ENCODE results near the gene PSMA2. TPM values are rescaled to one million over a fixed set of nuclear protein-coding genes. Genes with fewer than 3 reads are reported as not detected.

PSMA2 gene
- total and polyA plus RNA-seq, 2 experiments from 2014 or later, result 65.2 to 218 TPM

GRCh38 chr7:42911454-42912447, 20.2 kb downstream of the PSMA2 start, which contains the start of gene C7orf25:
C7orf25 (minus strand) TSS chr7:42912070; CDS start chr7:42910900, 1,170 bp downstream.
- peak within 1 kb of the TSS; percentile 19 for H3K27ac ChIP-seq
- no peaks in the 10 kb centered on the region for H4K20me1 ChIP-seq (ENCODE audit: insufficient read depth)
- 0 to 1% methylated on average over 60 to 80 of the region's 95 CpGs for WGBS, 2 experiments (ENCODE audit: low coverage in 1 of 2, low lambda C conversion rate in 2 of 2, missing lambda C conversion rate in 2 of 2)
- peak within 1 kb of the TSS; percentile 74 for H3K4me2 ChIP-seq (ENCODE audit: unreplicated experiment)
- peak within 1 kb of the TSS; percentile 90 for H3K4me3 ChIP-seq
- H3K27me3 ChIP-seq (replicated peaks; ENCODE audit: insufficient read depth), result no peaks in the 10 kb centered on the region
- in situ Hi-C loops (cut with MboI), result no loop called here
- peak within 1 kb of the TSS; percentile 88 for H2AFZ ChIP-seq
- no peak for TF ChIP-seq EZH2phosphoT487 (IDR thresholded peaks at IDR 0.05; ENCODE audit: insufficient read depth, low read depth)
- no peak for TF ChIP-seq EZH2 (IDR thresholded peaks at IDR 0.05; ENCODE audit: insufficient read depth, poor library complexity, severe bottlenecking)
- no peaks in the 10 kb centered on the region for H3K9me2 ChIP-seq (ENCODE audit: insufficient read depth)
- no peaks in the 10 kb centered on the region for H3K9me3 ChIP-seq (ENCODE audit: low read depth)
- H3K36me3 ChIP-seq (ENCODE audit: low read depth), result peaks cover 2% of the 10 kb centered on the region; the same call in 1 of the 2 replicates
- peaks cover 36% of the 10 kb centered on the region for H3F3A ChIP-seq (ENCODE audit: insufficient read depth)
- peaks cover 16% of the 10 kb centered on the region; the same call in 1 of the 2 replicates for H3K79me2 ChIP-seq (ENCODE audit: insufficient read depth)
- H3K4me1 ChIP-seq (ENCODE audit: insufficient read depth), result peaks cover 32% of the 10 kb centered on the region
- DNase-seq, result peak; percentile 97
- peak within 1 kb of the TSS; percentile 80 for H3K9ac ChIP-seq

- WGBS, 2 experiments (ENCODE audit: low coverage in 1 of 2, low lambda C conversion rate in 2 of 2, missing lambda C conversion rate in 2 of 2), result 75 to 82% methylated on average over 2 of the region's 2 CpGs
- H3K27me3 ChIP-seq (replicated peaks; ENCODE audit: insufficient read depth), result no peaks in the 10 kb centered on the region
- H3K4me1 ChIP-seq (ENCODE audit: insufficient read depth), result peaks cover 24% of the 10 kb centered on the region
- in situ Hi-C loops (cut with MboI), result no loop called here
- H3K9me2 ChIP-seq (ENCODE audit: insufficient read depth), result no peaks in the 10 kb centered on the region
- no peaks in the 10 kb centered on the region for H4K20me1 ChIP-seq (ENCODE audit: insufficient read depth)
- H3F3A ChIP-seq (ENCODE audit: insufficient read depth), result peaks cover 21% of the 10 kb centered on the region
- TF ChIP-seq EZH2 (IDR thresholded peaks at IDR 0.05; ENCODE audit: insufficient read depth, poor library complexity, severe bottlenecking) (no peak), EZH2phosphoT487 (IDR thresholded peaks at IDR 0.05; ENCODE audit: insufficient read depth, low read depth) (no peak)
- H3K27ac ChIP-seq, result no peak overlapping the region
- H3K4me2 ChIP-seq (ENCODE audit: unreplicated experiment), result peak overlapping the region; percentile 74
- no peak overlapping the region for H2AFZ ChIP-seq
- peaks cover 16% of the 10 kb centered on the region; the same call in 1 of the 2 replicates for H3K79me2 ChIP-seq (ENCODE audit: insufficient read depth)
- DNase-seq, result no peak
- H3K4me3 ChIP-seq, result no peak overlapping the region
- H3K9me3 ChIP-seq (ENCODE audit: low read depth), result no peaks in the 10 kb centered on the region
- no peak overlapping the region for H3K9ac ChIP-seq
- H3K36me3 ChIP-seq (ENCODE audit: low read depth), result no peaks in the 10 kb centered on the region
Measured at GRCh38 chr7:42910306-42910705, 21.7 kb downstream of the PSMA2 start.

- Histone ChIP-seq H3K4me1 (ENCODE audit: insufficient read depth) (peaks cover 1% of the 10 kb centered on the region; the same call in 1 of the 2 replicates), H3K9me2 (ENCODE audit: insufficient read depth) (no peaks in the 10 kb centered on the region), H3K36me3 (ENCODE audit: low read depth) (no peaks in the 10 kb centered on the region), H3K27ac (no peak overlapping the region), H3K4me2 (ENCODE audit: unreplicated experiment) (no peak overlapping the region), H3F3A (ENCODE audit: insufficient read depth) (no peaks in the 10 kb centered on the region), H3K79me2 (ENCODE audit: insufficient read depth) (peaks cover 16% of the 10 kb centered on the region; the same call in 1 of the 2 replicates), H3K9ac (no peak overlapping the region), H3K4me3 (no peak overlapping the region), H2AFZ (no peak overlapping the region), H4K20me1 (ENCODE audit: insufficient read depth) (no peaks in the 10 kb centered on the region), H3K9me3 (ENCODE audit: low read depth) (no peaks in the 10 kb centered on the region), H3K27me3 (replicated peaks; ENCODE audit: insufficient read depth) (no peaks in the 10 kb centered on the region)
- in situ Hi-C loops (cut with MboI), result no loop called here
- no peak for DNase-seq
- TF ChIP-seq EZH2phosphoT487 (IDR thresholded peaks at IDR 0.05; ENCODE audit: insufficient read depth, low read depth) (no peak), EZH2 (IDR thresholded peaks at IDR 0.05; ENCODE audit: insufficient read depth, poor library complexity, severe bottlenecking) (no peak)
Measured at GRCh38 chr7:42907316-42907715, 24.7 kb downstream of the PSMA2 start.

GRCh38 chr7:42906181-42906580, 25.8 kb downstream of the PSMA2 start:
- WGBS, 2 experiments (ENCODE audit: low coverage in 1 of 2, low lambda C conversion rate in 2 of 2, missing lambda C conversion rate in 2 of 2), result 89 to 100% methylated on average over 1 of the region's 1 CpG
- DNase-seq, result no peak
- Histone ChIP-seq H3K79me2 (ENCODE audit: insufficient read depth) (peaks cover 16% of the 10 kb centered on the region; the same call in 1 of the 2 replicates), H3K36me3 (ENCODE audit: low read depth) (no peaks in the 10 kb centered on the region), H3K9me2 (ENCODE audit: insufficient read depth) (no peaks in the 10 kb centered on the region), H3K27me3 (replicated peaks; ENCODE audit: insufficient read depth) (no peaks in the 10 kb centered on the region), H2AFZ (no peak overlapping the region), H3K9me3 (ENCODE audit: low read depth) (no peaks in the 10 kb centered on the region), H3K4me3 (no peak overlapping the region), H3F3A (ENCODE audit: insufficient read depth) (no peaks in the 10 kb centered on the region), H4K20me1 (ENCODE audit: insufficient read depth) (no peaks in the 10 kb centered on the region), H3K4me2 (ENCODE audit: unreplicated experiment) (no peak overlapping the region), H3K4me1 (ENCODE audit: insufficient read depth) (no peaks in the 10 kb centered on the region), H3K27ac (no peak overlapping the region), H3K9ac (no peak overlapping the region)
- TF ChIP-seq EZH2 (IDR thresholded peaks at IDR 0.05; ENCODE audit: insufficient read depth, poor library complexity, severe bottlenecking), result no peak
- in situ Hi-C loops (cut with MboI), result no loop called here
